Neural cell (in vitro differentiated cells): ENCODE results near the gene FYCO1. TPM values are rescaled to one million over a fixed set of nuclear protein-coding genes. Genes with fewer than 3 reads are reported as not detected.

ENCODE experiments used
- H2AFZ ChIP-seq: fragments of 200-600, 300-800 bp; sonication (generic), shearing (Covaris generic); 2 replicates; pipeline ENCODE4 v1.6.0; 2014; ENCODE audit warnings: low read depth, mild to moderate bottlenecking, antibody characterized with exemption, low read length, moderate library complexity
- H3F3A ChIP-seq: fragments of 200-600 bp; shearing (Covaris generic); 2 replicates; pipeline ENCODE4 v1.6.1; 2016; ENCODE audit warnings: mild to moderate bottlenecking, moderate library complexity, mixed read lengths, antibody characterized with exemption, low read length; ENCODE audit not compliant: insufficient read depth, poor library complexity, severe bottlenecking
- H3K27ac ChIP-seq: fragments of 200-600, 300-800 bp; sonication (generic), shearing (Covaris generic); 2 replicates; pipeline ENCODE4 v1.5.1; 2014; ENCODE audit warnings: mild to moderate bottlenecking, low read length, moderate library complexity
- H3K27me3 ChIP-seq: fragments of 300-800, 200-600 bp; sonication (generic), shearing (Covaris generic); 2 replicates; pipeline ENCODE4 v1.6.0; 2014; ENCODE audit warnings: mild to moderate bottlenecking, low read depth, low read length, moderate library complexity; ENCODE audit not compliant: insufficient read depth
- H3K36me3 ChIP-seq: fragments of 300-800, 200-600 bp; sonication (generic), shearing (Covaris generic); 2 replicates; pipeline ENCODE4 v1.5.1; 2014; ENCODE audit warnings: mild to moderate bottlenecking, antibody characterized with exemption, low read length, moderate library complexity; ENCODE audit not compliant: insufficient read depth
- H3K4me2 ChIP-seq: fragments of 300-800, 200-600 bp; sonication (generic), shearing (Covaris generic); 2 replicates; pipeline ENCODE4 v1.6.0; 2014; ENCODE audit warnings: mild to moderate bottlenecking, low read length
- H3K4me3 ChIP-seq: fragments of 300-800, 200-600 bp; sonication (generic), shearing (Covaris generic); 2 replicates; pipeline ENCODE4 v1.5.1; 2014; ENCODE audit warnings: mild to moderate bottlenecking, low read length, moderate library complexity
- H3K79me2 ChIP-seq: fragments of 200-600 bp; shearing (Covaris generic); replicated peaks from 2 replicates; pipeline ENCODE4 v1.6.0; 2014; ENCODE audit warnings: mild to moderate bottlenecking, low read length, moderate library complexity; ENCODE audit not compliant: insufficient read depth
- H3K9ac ChIP-seq: fragments of 300-800, 200-600 bp; sonication (generic), shearing (Covaris generic); 2 replicates; pipeline ENCODE4 v1.6.1; 2016; ENCODE audit warnings: mild to moderate bottlenecking, low read length, mixed read lengths
- H3K9me2 ChIP-seq: fragments of 200-600 bp; shearing (Covaris generic); 2 replicates; pipeline ENCODE4 v1.6.1; 2016; ENCODE audit warnings: mild to moderate bottlenecking, low read length, mixed read lengths; ENCODE audit not compliant: insufficient read depth
- H3K9me3 ChIP-seq: fragments of 200-600, 300-800 bp; sonication (generic), shearing (Covaris generic); 2 replicates; pipeline ENCODE4 v1.6.1; 2016; ENCODE audit warnings: mild to moderate bottlenecking, mixed run types, low read length, moderate library complexity, mixed read lengths
- H4K20me1 ChIP-seq: fragments of 200-600 bp; shearing (Covaris generic); 2 replicates; pipeline ENCODE4 v1.6.1; 2016; ENCODE audit warnings: mild to moderate bottlenecking, mixed run types; ENCODE audit not compliant: insufficient read depth
- EP300 ChIP-seq: fragments of 450-650 bp; conservative IDR thresholded peaks from 2 replicates; pipeline ENCODE4 v1.6.1; 2014; ENCODE audit warnings: antibody characterized with exemption, mild to moderate bottlenecking, moderate library complexity; ENCODE audit not compliant: poor library complexity, severe bottlenecking
- EZH2 ChIP-seq: fragments of 200-600, 300-800 bp; shearing (Covaris generic), sonication (generic); IDR thresholded peaks from 2 replicates; pipeline ENCODE4 v1.6.1; 2014; ENCODE audit warnings: antibody characterized with exemption, low read length, borderline replicate concordance, mild to moderate bottlenecking; ENCODE audit not compliant: insufficient read depth, poor library complexity, severe bottlenecking
- MXI1 ChIP-seq: fragments of 450-650 bp; conservative IDR thresholded peaks from 2 replicates; pipeline ENCODE4 v1.6.1; 2014; ENCODE audit warnings: antibody characterized with exemption, mild to moderate bottlenecking; ENCODE audit not compliant: poor library complexity, severe bottlenecking
- POLR2AphosphoS5 ChIP-seq: IDR thresholded peaks from 2 replicates; pipeline ENCODE4 v1.6.1; 2012
- RAD21 ChIP-seq: fragments of 450-650 bp; conservative IDR thresholded peaks from 2 replicates; pipeline ENCODE4 v1.6.1; 2014; ENCODE audit warnings: antibody characterized with exemption, mild to moderate bottlenecking, moderate library complexity
- SMC3 ChIP-seq: fragments of 450-650 bp; conservative IDR thresholded peaks from 2 replicates; pipeline ENCODE4 v1.6.1; 2014; ENCODE audit warnings: antibody characterized with exemption, mild to moderate bottlenecking, moderate library complexity; ENCODE audit not compliant: poor library complexity
- TAF1 ChIP-seq: IDR thresholded peaks from 2 replicates; pipeline ENCODE4 v1.6.1; 2012; ENCODE audit warnings: low read depth
- polyA plus RNA-seq: library from polyadenylated mRNA; depleted of rRNA; stranded (reverse); fragments of >200 nt; gene quantifications from 2 replicates; pipeline ENCODE4 v1.2.3, GENCODE V29; 2014
- TF ChIP-seq, protein P1 (sequence below): fragments of 450-650 bp; IDR thresholded peaks from 2 replicates; pipeline ENCODE4 v1.5.1; 2014; ENCODE audit warnings: antibody characterized with exemption, mild to moderate bottlenecking, moderate library complexity; ENCODE audit not compliant: poor library complexity, severe bottlenecking
- TF ChIP-seq, protein P2 (sequence below): IDR thresholded peaks from 2 replicates; pipeline ENCODE4 v1.6.1; 2012; ENCODE audit warnings: borderline replicate concordance

The FYCO1 gene
- polyA plus RNA-seq, 1 donor from 2014 or later = 0.12 TPM

DNA sequence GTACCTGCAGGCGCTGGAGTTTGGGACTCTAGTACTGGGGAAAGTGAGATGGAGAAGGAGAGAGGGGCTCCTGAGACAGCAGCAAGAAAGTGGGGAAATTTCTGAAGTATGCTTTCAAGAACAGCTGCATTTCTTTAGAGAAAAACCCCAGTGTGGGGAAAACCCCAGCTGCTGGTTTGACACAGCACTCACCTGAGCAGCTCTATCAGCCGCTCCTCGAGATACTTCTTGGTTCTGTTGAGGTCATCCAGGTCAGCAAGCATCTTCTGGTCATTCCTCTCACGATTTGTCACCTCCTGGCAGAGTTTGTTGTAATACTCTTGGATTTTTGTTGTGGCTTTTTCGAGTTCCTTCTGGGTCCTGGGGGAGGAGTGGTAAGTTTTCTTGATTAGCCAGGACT, 33.6 kb downstream of the FYCO1 start:
- Histone ChIP-seq H3K79me2 (no peaks in the 10 kb centered on the region), H3K9ac (no peak overlapping the region), H3K4me3 (no peak overlapping the region), H4K20me1 (no peaks in the 10 kb centered on the region), H3K9me2 (no peaks in the 10 kb centered on the region), H3K27ac (no peak overlapping the region), H3K4me2 (no peak overlapping the region), H2AFZ (no peak overlapping the region), H3K27me3 (no peaks in the 10 kb centered on the region), H3F3A (no peaks in the 10 kb centered on the region), H3K9me3 (no peaks in the 10 kb centered on the region), H3K36me3 (no peaks in the 10 kb centered on the region)
- no peak for TF ChIP-seq EZH2
- TF ChIP-seq EP300 = no peak
- TF ChIP-seq SMC3 = no peak
- TF ChIP-seq MXI1 = no peak
- no peak for TF ChIP-seq POLR2AphosphoS5
- TF ChIP-seq, protein P1, sequence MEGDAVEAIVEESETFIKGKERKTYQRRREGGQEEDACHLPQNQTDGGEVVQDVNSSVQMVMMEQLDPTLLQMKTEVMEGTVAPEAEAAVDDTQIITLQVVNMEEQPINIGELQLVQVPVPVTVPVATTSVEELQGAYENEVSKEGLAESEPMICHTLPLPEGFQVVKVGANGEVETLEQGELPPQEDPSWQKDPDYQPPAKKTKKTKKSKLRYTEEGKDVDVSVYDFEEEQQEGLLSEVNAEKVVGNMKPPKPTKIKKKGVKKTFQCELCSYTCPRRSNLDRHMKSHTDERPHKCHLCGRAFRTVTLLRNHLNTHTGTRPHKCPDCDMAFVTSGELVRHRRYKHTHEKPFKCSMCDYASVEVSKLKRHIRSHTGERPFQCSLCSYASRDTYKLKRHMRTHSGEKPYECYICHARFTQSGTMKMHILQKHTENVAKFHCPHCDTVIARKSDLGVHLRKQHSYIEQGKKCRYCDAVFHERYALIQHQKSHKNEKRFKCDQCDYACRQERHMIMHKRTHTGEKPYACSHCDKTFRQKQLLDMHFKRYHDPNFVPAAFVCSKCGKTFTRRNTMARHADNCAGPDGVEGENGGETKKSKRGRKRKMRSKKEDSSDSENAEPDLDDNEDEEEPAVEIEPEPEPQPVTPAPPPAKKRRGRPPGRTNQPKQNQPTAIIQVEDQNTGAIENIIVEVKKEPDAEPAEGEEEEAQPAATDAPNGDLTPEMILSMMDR = no peak
- TF ChIP-seq, protein P2, sequence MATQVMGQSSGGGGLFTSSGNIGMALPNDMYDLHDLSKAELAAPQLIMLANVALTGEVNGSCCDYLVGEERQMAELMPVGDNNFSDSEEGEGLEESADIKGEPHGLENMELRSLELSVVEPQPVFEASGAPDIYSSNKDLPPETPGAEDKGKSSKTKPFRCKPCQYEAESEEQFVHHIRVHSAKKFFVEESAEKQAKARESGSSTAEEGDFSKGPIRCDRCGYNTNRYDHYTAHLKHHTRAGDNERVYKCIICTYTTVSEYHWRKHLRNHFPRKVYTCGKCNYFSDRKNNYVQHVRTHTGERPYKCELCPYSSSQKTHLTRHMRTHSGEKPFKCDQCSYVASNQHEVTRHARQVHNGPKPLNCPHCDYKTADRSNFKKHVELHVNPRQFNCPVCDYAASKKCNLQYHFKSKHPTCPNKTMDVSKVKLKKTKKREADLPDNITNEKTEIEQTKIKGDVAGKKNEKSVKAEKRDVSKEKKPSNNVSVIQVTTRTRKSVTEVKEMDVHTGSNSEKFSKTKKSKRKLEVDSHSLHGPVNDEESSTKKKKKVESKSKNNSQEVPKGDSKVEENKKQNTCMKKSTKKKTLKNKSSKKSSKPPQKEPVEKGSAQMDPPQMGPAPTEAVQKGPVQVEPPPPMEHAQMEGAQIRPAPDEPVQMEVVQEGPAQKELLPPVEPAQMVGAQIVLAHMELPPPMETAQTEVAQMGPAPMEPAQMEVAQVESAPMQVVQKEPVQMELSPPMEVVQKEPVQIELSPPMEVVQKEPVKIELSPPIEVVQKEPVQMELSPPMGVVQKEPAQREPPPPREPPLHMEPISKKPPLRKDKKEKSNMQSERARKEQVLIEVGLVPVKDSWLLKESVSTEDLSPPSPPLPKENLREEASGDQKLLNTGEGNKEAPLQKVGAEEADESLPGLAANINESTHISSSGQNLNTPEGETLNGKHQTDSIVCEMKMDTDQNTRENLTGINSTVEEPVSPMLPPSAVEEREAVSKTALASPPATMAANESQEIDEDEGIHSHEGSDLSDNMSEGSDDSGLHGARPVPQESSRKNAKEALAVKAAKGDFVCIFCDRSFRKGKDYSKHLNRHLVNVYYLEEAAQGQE = no peak
- TF ChIP-seq TAF1 = no peak
- TF ChIP-seq RAD21 = no peak

DNA sequence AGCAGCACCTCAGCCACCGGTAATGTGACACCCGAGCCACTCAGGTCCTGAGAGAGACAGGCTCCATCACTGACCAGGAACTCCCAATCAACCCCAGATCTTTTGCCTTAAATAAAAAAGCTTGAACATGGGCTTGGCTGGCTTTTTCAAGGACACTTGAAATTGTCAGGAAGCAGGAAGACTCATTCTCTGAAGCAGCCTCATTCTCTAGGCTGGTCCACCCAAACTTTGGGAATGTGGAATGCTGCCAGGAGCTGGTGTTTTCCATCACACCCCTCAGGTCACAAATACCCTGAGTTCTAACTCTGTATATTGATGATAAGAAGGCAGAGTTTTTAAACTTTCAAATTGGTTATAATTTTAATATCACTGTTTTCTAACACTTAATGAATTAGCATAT, 35.3 kb downstream of the FYCO1 start:
- Histone ChIP-seq H3K4me2 (no peak overlapping the region), H3K27me3 (no peaks in the 10 kb centered on the region), H4K20me1 (no peaks in the 10 kb centered on the region), H3K9me3 (no peaks in the 10 kb centered on the region), H3K36me3 (no peaks in the 10 kb centered on the region), H3K79me2 (no peaks in the 10 kb centered on the region), H3K9ac (no peak overlapping the region), H3K27ac (no peak overlapping the region), H3F3A (no peaks in the 10 kb centered on the region), H2AFZ (no peak overlapping the region), H3K4me3 (no peak overlapping the region), H3K9me2 (no peaks in the 10 kb centered on the region)
- TF ChIP-seq POLR2AphosphoS5 = no peak
- no peak for TF ChIP-seq EP300
- no peak for TF ChIP-seq MXI1
- TF ChIP-seq RAD21 = no peak
- TF ChIP-seq, protein P2 = no peak
- TF ChIP-seq, protein P1 = no peak
- TF ChIP-seq EZH2 = no peak
- no peak for TF ChIP-seq SMC3
- no peak for TF ChIP-seq TAF1
